Measurements from ENCODE around the gene NACC2.

NACC2 gene

DNA sequence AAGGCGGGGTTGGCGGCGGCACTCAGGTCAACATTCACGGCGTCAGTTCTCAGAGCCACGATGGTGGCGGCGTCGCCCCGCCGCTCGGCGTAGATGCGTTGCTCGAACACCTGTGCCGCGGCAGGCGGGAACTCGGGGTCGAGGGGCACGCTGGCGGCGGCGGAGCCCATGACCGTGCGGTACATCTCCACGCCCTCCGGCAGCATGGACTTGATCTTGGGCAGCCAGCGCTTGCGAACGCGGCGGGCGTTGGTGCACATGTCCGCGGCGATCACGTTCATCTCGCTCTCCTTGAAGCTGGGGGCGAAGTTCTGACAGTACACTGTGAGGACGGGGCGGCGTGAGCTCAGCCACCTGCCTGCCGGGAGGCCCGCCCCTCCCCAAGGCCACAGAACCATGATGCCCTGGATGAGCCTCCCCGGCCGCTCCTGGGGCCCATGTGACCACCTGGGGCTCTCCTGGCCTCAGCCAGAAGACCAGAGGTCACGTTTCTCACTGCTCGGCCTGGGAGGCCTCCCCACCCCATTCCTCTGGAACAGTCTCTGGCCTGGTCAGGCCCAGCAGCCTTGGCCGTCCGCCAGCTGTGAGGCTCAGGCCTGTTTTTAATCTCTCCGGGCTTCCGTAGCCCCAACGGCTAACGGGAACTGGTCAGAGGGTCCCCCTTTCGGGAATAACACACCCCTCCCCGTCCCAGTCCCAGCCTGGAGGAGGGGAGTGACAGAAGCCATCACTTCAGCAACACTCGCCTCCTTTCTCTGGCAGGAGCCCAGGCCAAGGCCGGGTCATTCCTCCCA, 83.2 kb downstream of the NACC2 start:
- Histone ChIP-seq H4K20me1 (ENCODE audit: insufficient read depth, low read length, poor library complexity, severe bottlenecking) (no peaks in the 10 kb centered on the region), H3K4me1 (ENCODE audit: insufficient read depth, low read length, poor library complexity, severe bottlenecking) (no peaks in the 10 kb centered on the region), H3K9me3 (ENCODE audit: insufficient read depth, low read depth, low read length) (no peaks in the 10 kb centered on the region), H3K9me2 (replicated peaks; ENCODE audit: low read depth, low read length) (no peaks in the 10 kb centered on the region), H3K79me2 (ENCODE audit: insufficient read depth, low read length) (no peaks in the 10 kb centered on the region), H3K4me3 (ENCODE audit: low read length, poor library complexity, severe bottlenecking) (no peak overlapping the region), H3K36me3 (ENCODE audit: insufficient read depth, low read length) (no peaks in the 10 kb centered on the region), H3F3A (ENCODE audit: low read depth) (no peaks in the 10 kb centered on the region), H3K4me2 (ENCODE audit: low read depth, low read length, poor library complexity, severe bottlenecking) (no peak overlapping the region), H2AFZ (ENCODE audit: low read length) (no peak overlapping the region), H3K27me3 (ENCODE audit: insufficient read depth, low read length, poor library complexity, severe bottlenecking) (no peaks in the 10 kb centered on the region), H3K9ac (ENCODE audit: low read depth, low read length, poor library complexity, severe bottlenecking) (no peak overlapping the region)
- no peak for TF ChIP-seq EZH2phosphoT487 (IDR thresholded peaks at IDR 0.05; ENCODE audit: borderline replicate concordance)
- TF ChIP-seq, protein P1, sequence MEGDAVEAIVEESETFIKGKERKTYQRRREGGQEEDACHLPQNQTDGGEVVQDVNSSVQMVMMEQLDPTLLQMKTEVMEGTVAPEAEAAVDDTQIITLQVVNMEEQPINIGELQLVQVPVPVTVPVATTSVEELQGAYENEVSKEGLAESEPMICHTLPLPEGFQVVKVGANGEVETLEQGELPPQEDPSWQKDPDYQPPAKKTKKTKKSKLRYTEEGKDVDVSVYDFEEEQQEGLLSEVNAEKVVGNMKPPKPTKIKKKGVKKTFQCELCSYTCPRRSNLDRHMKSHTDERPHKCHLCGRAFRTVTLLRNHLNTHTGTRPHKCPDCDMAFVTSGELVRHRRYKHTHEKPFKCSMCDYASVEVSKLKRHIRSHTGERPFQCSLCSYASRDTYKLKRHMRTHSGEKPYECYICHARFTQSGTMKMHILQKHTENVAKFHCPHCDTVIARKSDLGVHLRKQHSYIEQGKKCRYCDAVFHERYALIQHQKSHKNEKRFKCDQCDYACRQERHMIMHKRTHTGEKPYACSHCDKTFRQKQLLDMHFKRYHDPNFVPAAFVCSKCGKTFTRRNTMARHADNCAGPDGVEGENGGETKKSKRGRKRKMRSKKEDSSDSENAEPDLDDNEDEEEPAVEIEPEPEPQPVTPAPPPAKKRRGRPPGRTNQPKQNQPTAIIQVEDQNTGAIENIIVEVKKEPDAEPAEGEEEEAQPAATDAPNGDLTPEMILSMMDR (conservative IDR thresholded peaks at IDR 0.05; ENCODE audit: low read length): no peak

- Histone ChIP-seq H3K9me2 (replicated peaks; ENCODE audit: low read depth, low read length) (no peaks in the 10 kb centered on the region), H3K4me3 (ENCODE audit: low read length, poor library complexity, severe bottlenecking) (no peak overlapping the region), H3K79me2 (ENCODE audit: insufficient read depth, low read length) (no peaks in the 10 kb centered on the region), H3F3A (ENCODE audit: low read depth) (no peaks in the 10 kb centered on the region), H2AFZ (ENCODE audit: low read length) (no peak overlapping the region), H3K9ac (ENCODE audit: low read depth, low read length, poor library complexity, severe bottlenecking) (no peak overlapping the region), H3K4me2 (ENCODE audit: low read depth, low read length, poor library complexity, severe bottlenecking) (no peak overlapping the region), H3K9me3 (ENCODE audit: insufficient read depth, low read depth, low read length) (no peaks in the 10 kb centered on the region), H3K36me3 (ENCODE audit: insufficient read depth, low read length) (no peaks in the 10 kb centered on the region), H4K20me1 (ENCODE audit: insufficient read depth, low read length, poor library complexity, severe bottlenecking) (no peaks in the 10 kb centered on the region), H3K27me3 (ENCODE audit: insufficient read depth, low read length, poor library complexity, severe bottlenecking) (no peaks in the 10 kb centered on the region), H3K4me1 (ENCODE audit: insufficient read depth, low read length, poor library complexity, severe bottlenecking) (no peaks in the 10 kb centered on the region)
- TF ChIP-seq EZH2phosphoT487 (IDR thresholded peaks at IDR 0.05; ENCODE audit: borderline replicate concordance): no peak
- TF ChIP-seq, protein P1 (conservative IDR thresholded peaks at IDR 0.05; ENCODE audit: low read length): no peak
Measured at GRCh38 chr9:136011376-136011702, 83.8 kb downstream of the NACC2 start.

GRCh38 chr9:136010615-136011361, 84.3 kb downstream of the NACC2 start:
- H3K27me3 ChIP-seq (ENCODE audit: insufficient read depth, low read length, poor library complexity, severe bottlenecking): no peaks in the 10 kb centered on the region
- no peak overlapping the region for H3K4me2 ChIP-seq (ENCODE audit: low read depth, low read length, poor library complexity, severe bottlenecking)
- H3K9me3 ChIP-seq (ENCODE audit: insufficient read depth, low read depth, low read length): no peaks in the 10 kb centered on the region
- no peaks in the 10 kb centered on the region for H3F3A ChIP-seq (ENCODE audit: low read depth)
- H3K4me3 ChIP-seq (ENCODE audit: low read length, poor library complexity, severe bottlenecking): no peak overlapping the region
- no peak overlapping the region for H2AFZ ChIP-seq (ENCODE audit: low read length)
- TF ChIP-seq EZH2phosphoT487 (IDR thresholded peaks at IDR 0.05; ENCODE audit: borderline replicate concordance): no peak
- H3K36me3 ChIP-seq (ENCODE audit: insufficient read depth, low read length): no peaks in the 10 kb centered on the region
- H3K4me1 ChIP-seq (ENCODE audit: insufficient read depth, low read length, poor library complexity, severe bottlenecking): no peaks in the 10 kb centered on the region
- H4K20me1 ChIP-seq (ENCODE audit: insufficient read depth, low read length, poor library complexity, severe bottlenecking): no peaks in the 10 kb centered on the region
- H3K9ac ChIP-seq (ENCODE audit: low read depth, low read length, poor library complexity, severe bottlenecking): no peak overlapping the region
- H3K9me2 ChIP-seq (replicated peaks; ENCODE audit: low read depth, low read length): no peaks in the 10 kb centered on the region
- no peaks in the 10 kb centered on the region for H3K79me2 ChIP-seq (ENCODE audit: insufficient read depth, low read length)
